Caki2 (cell line): ENCODE results near the gene SUN3. TPM values are rescaled to one million over a fixed set of nuclear protein-coding genes. Genes with fewer than 3 reads are reported as not detected.
"Not testable (repeated sequence)": the region's sequence is repeated elsewhere in the genome, so short reads cannot be mapped to it uniquely, and the experiment has no call there.

ENCODE experiments used
- DNase-seq: peaks from one replicate; pipeline ENCODE4 v3.0.0-alpha.2; 2015; ENCODE audit warnings: low read depth
- in situ Hi-C: cut with HindIII; loops from 2 replicates; pipeline ENCODE4 v1.10.0; 2016; ENCODE audit warnings: low sequenced_read_pairs, low pct_unique_long_range_greater_than_20kb, mixed read lengths
- total RNA-seq: library from RNA; depleted of rRNA; stranded (reverse); fragments of >200 nt; shearing (Covaris generic); gene quantifications from 2 replicates; pipeline ENCODE4 v1.2.3, GENCODE V29; 2014; ENCODE audit warnings: low replicate concordance

Gene SUN3
- total RNA-seq, 1 experiment from 2014 or later = not detected

DNA sequence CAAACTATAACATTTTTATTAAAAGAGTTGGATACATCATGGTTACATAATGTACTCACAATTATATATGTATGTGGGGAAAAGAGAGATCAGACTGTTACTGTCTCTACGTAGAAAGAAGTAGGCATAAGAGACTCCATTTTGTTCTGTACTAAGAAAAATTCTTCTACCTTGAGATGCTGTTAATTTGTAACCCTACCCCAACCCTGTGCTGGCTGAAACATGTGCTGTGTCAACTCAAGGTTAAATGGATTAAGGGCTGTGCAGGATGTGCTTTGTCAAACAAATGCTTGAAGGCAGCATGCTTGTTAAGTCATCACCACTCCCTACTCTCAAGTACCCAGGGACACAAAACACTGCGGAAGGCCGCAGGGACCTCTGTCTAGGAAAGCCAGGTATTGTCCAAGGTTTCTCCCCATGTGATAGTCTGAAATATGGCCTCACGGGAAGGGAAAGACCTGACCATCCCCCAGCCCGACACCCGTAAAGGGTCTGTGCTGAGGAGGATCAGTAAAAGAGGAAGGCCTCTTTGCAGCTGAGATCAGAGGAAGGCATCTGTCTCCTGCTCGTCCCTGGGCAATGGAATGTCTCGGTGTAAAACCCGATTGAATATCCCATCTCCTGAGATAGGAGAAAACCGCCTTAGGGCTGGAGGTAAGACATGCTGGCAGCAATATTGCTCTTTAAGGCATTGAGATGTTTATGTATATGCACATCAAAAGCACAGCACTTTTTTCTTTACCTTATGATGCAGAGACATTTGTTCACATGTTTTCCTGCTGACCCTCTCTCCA lies 39.1 kb downstream of the SUN3 start:
- in situ Hi-C loops = not testable (repeated sequence)
- DNase-seq = peak; percentile 12

GRCh38 chr7:47988496-47989386 lies 40.2 kb downstream of the SUN3 start:
- in situ Hi-C loops = no loop called here
- DNase-seq = no peak

DNA sequence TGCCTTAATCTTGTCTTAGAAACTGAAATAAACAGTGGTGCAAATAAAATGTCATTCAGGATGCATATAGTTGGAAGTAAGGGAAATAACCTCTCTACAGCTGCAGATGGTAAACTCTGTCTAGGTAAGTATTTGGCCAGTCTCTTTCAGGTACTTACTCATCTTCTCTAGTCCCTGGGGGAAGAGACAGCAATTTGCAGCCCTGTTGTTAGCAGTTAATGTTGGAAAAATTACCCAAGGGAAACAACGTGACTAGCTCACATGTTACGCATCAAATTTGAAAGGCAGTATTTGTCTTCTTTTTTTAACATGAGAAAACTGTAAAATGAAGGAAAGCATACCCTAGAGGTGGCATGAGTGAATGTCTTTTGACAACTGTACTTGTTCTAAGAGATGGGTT lies 46.3 kb downstream of the SUN3 start:
- no peak for DNase-seq
- in situ Hi-C loops = no loop called here

DNA sequence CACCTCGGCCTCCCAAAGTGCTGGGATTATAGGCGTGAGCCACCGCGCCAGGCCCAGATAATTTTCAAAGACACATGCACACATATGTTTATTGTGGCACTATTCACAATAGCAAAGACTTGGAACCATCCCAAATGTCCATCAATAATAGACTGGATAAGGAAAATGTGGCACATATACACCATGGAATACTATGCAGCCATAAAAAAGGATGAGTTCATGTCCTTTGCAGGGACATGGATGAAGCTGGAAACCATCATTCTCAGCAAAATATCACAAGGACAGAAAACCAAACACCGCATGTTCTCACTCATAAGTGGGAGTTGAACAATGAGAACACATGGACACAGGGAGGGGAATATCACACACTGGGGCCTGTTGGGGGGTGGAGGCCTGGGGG lies 48.3 kb downstream of the SUN3 start:
- in situ Hi-C loops, DNase-seq: not testable (repeated sequence)

- in situ Hi-C loops = no loop called here
- DNase-seq = no peak
Observed at GRCh38 chr7:47979832-47980181, 49.1 kb downstream of the SUN3 start.

GRCh38 chr7:47979145-47979831 lies 49.6 kb downstream of the SUN3 start, which contains the start of gene HUS1:
Gene HUS1 (minus strand): TSS chr7:47979615. CDS start chr7:47979519, 96 bp downstream.
- DNase-seq = peak; percentile 82
- in situ Hi-C loops = no loop called here

DNA sequence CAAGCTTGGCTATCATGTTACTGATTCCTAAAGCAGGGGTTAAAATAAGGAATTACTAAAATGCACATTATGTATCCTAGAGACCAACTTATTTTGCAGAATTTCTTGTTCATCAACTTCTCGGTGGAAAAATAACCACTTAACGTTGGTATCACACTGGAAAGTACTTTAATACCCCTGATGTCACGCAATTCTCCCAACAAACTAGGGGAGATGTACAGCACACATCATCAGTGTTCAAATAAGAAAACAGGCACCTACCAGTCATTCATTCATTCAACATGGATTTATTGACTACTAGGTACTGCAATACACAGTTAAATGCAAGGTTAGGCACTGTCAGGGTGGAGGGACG lies 50.1 kb downstream of the SUN3 start:
- DNase-seq = no peak
- in situ Hi-C loops = no loop called here

DNA sequence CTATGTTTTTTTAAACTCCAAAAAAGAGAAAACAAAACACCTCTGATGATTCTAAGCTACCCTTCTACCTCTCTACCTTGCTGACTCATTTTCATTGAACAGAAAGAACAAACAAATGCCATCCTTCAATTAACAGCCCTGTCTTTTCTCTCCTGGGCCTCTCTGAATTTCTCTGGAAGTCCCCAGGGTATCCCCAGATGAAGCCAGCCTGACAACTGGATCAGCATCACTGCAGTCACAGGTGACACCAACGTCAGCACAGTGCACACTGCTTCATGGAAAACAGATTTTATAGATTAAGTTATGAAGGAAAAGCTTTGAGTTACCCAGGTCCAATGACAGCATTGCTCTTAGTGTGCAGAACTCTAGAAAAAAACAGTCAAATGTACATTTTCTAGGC lies 55.2 kb downstream of the SUN3 start:
- no peak for DNase-seq
- in situ Hi-C loops = no loop called here

DNA sequence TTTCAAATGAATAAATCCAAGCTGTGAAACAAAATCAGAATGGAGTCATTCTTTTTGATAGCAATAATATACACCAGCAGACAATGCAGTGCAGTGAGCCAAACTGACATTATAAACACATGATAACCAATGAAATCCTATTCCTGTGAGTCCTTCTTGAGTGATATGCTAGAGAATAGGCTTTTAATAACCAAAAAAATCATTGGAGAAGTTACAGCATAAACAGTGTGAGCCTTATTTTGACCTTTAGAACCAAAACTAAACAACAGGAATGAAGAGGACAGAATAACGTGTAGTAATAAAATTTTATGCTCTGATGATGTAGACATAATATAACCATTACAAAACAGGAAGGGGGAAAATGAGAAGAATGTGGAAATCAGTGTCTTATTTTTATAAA lies 58.1 kb downstream of the SUN3 start:
- in situ Hi-C loops = no loop called here
- no peak for DNase-seq

GRCh38 chr7:47968847-47969774 lies 59.8 kb downstream of the SUN3 start:
- in situ Hi-C loops = no loop called here
- peak; percentile 38 for DNase-seq

DNA sequence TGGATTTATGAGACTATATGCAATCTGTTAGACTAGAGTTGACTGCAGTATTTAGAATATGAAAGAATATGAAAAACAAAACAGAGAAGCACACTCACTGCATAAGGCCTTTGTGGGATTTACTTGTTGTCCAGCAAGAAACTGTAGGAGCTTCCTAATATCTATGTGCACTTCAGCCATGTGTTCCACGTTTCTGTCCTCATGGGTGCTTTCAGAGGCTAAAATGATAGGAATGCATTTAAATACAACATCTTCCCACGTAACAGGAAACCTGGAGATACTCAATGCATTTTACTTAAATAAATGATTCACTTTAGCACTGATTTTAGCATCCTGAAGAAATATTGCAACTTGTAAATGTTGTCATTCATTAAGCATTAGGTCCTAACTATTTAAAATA lies 61.2 kb downstream of the SUN3 start:
- DNase-seq = no peak
- in situ Hi-C loops = no loop called here

DNA sequence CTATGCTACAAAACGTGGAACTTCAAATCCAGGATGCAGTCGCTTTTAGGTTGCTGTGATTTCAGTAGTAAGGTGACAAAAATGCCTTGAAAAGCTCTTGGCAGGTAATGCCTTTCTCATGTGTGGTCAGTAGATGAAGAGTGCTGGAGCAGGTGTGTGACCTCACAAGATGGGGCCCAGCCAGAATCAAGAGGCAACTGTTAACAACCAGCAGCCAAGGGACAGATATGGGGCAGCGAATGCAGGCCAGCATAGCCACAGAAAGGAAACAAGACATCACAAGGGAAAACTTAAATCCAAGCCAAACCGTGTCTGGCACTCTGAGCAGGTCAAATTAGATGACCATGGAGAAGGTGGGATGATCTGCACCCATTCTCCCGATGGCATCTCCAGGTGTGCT lies 61.8 kb downstream of the SUN3 start:
- DNase-seq = no peak
- in situ Hi-C loops = no loop called here

GRCh38 chr7:47965456-47965855 lies 63.5 kb downstream of the SUN3 start:
- DNase-seq = no peak
- in situ Hi-C loops = no loop called here

DNA sequence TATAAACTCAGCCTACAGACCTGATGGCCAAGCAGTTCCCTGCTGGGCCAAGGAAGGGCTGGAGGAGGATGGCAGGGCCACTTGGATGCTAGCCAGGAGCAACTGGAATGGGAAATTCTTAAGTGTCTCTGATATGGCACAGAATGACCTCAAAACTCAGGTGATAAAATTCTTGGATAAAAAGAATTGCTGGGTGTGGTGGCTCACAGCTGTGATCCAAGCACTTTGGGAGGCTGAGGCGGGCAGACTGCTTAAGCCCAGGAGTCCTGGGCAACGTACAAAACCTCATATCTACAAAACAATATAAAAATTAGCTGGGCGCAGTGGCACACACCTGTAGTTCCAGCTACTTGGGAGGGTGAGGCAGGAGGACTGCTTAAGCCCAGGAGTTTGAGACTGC lies 66.6 kb downstream of the SUN3 start:
- DNase-seq = no peak

DNA sequence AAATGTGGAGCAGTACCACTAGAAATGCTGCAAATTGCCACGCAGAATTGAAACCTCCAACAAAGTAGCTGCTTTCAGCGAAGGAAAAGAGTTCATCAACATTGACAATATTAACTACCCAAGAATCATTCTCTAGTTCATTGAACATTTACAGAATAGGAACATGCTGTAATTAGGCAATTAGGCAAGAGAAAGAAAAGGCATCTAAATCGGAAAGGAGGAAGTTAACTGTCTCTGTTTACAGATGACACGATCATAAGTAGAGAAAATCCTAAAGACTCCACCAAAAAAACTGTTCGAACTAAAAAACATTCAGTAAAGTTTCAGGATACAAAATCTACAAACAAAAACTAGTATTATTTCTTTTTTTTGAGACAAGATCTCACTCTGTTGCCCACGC lies 71.8 kb downstream of the SUN3 start:
- in situ Hi-C loops = no loop called here
- DNase-seq = no peak

More for the DNA sequence above, 66.6 kb downstream of the SUN3 start:
- in situ Hi-C loops = no loop called here

- in situ Hi-C loops = no loop called here
- DNase-seq = no peak
Observed at GRCh38 chr7:47956220-47956619, 72.7 kb downstream of the SUN3 start.

GRCh38 chr7:47954231-47954911 lies 74.5 kb downstream of the SUN3 start:
- DNase-seq = no peak
- in situ Hi-C loops = no loop called here
